Neural crest cell (in vitro differentiated cells): ENCODE results near the gene NEDD1. TPM values are rescaled to one million over a fixed set of nuclear protein-coding genes. Genes with fewer than 3 reads are reported as not detected.

ENCODE experiments used
- DNase-seq: peaks from one replicate; pipeline ENCODE4 v3.0.0; 2021; ENCODE audit warnings: low read depth, mixed read lengths, low spot score
- H3K27ac Mint-ChIP-seq: one replicate; pipeline ENCODE4 v1.8.0; 2021; ENCODE audit warnings: mild to moderate bottlenecking, mixed read lengths; ENCODE audit not compliant: unreplicated experiment
- H3K27me3 Mint-ChIP-seq: 2 replicates; pipeline ENCODE4 v1.8.0; 2021; ENCODE audit warnings: low read depth, mild to moderate bottlenecking, mixed read lengths
- H3K36me3 Mint-ChIP-seq: 2 replicates; pipeline ENCODE4 v1.8.0; 2021; ENCODE audit warnings: low read depth, mild to moderate bottlenecking, mixed read lengths
- H3K4me1 Mint-ChIP-seq: 2 replicates; pipeline ENCODE4 v1.8.0; 2021; ENCODE audit warnings: mixed read lengths
- H3K4me3 Mint-ChIP-seq: one replicate; pipeline ENCODE4 v1.8.0; 2021; ENCODE audit warnings: mild to moderate bottlenecking, mixed read lengths
- H3K9me3 Mint-ChIP-seq: 2 replicates; pipeline ENCODE4 v1.8.0; 2021; ENCODE audit warnings: mixed read lengths
- CTCF ChIP-seq: fragments of 200-600 bp; sonication (generic); conservative IDR thresholded peaks from 2 replicates; pipeline ENCODE4 v1.5.0; 2021; ENCODE audit warnings: antibody characterized with exemption, mild to moderate bottlenecking
- total RNA-seq: library from RNA; stranded (reverse); gene quantifications from 2 replicates; pipeline ENCODE4 v1.2.1, GENCODE V29; 2021

Gene NEDD1
- total RNA-seq, 1 donor from 2014 or later, result 37.3 TPM

GRCh38 chr12:97003276-97003675 is 96.2 kb downstream of the NEDD1 start:
- TF ChIP-seq CTCF, result no peak
- Mint-ChIP-seq H3K4me1 (peaks cover 36% of the 10 kb centered on the region), H3K36me3 (no peaks in the 10 kb centered on the region), H3K9me3 (peaks cover 2% of the 10 kb centered on the region), H3K27ac (no peak overlapping the region), H3K27me3 (no peaks in the 10 kb centered on the region), H3K4me3 (no peak overlapping the region)
- DNase-seq, result no peak
